Psoas muscle (tissue), 8 donors: ENCODE measurements around the gene TGM1. TPM values are rescaled to one million over a fixed set of nuclear protein-coding genes. Genes with fewer than 3 reads are reported as not detected.

Source experiments
- ATAC-seq, 4 donors: fragments of 200-7000 bp; cut with Tn5 transposase; one replicate each; pipeline ENCODE4 v1.9.1; 2020; ENCODE audit warnings: moderate library complexity in 3 of 4, mild to moderate bottlenecking in 2 of 4
- DNase-seq, 2 donors: peaks; one replicate each; pipeline ENCODE4 v3.0.0-alpha.2; 2020
- H3K27ac ChIP-seq: fragments of 200-600 bp; one replicate; pipeline ENCODE4 v1.8.0; 2022
- H3K27me3 ChIP-seq, 3 donors: fragments of 200-600 bp in 1 of 3; one replicate each; pipeline versions ENCODE4 v1.6.1 to v1.8.0; 2013 to 2022; ENCODE audit warnings: low read length in 2 of 3, mild to moderate bottlenecking in 2 of 3, moderate library complexity in 1 of 3; ENCODE audit not compliant: insufficient read depth in 3 of 3
- H3K36me3 ChIP-seq, 2 donors: fragments of 200-600 bp in 1 of 2; one replicate each; pipeline versions ENCODE4 v1.6.1 to v1.8.0; 2013 to 2022; ENCODE audit warnings: low read depth in 1 of 2, mild to moderate bottlenecking in 1 of 2, moderate library complexity in 1 of 2; ENCODE audit not compliant: insufficient read depth in 1 of 2
- H3K4me1 ChIP-seq: fragments of 200-600 bp; one replicate; pipeline ENCODE4 v1.8.0; 2022
- H3K4me3 ChIP-seq: fragments of 200-600 bp; one replicate; pipeline ENCODE4 v1.8.0; 2022; ENCODE audit warnings: mild to moderate bottlenecking
- H3K9me3 ChIP-seq: fragments of 200-600 bp; one replicate; pipeline ENCODE4 v1.8.0; 2022
- WGBS, 3 donors: extraction: QIAGEN DNeasy Blood & Tissue Kit; methylation state at CpG; one replicate each; pipeline versions ENCODE4 v1.1.6 to v1.1.7; 2013; 5-methylcytosine and 5-hydroxymethylcytosine counted together
- intact Hi-C, 2 donors: fragments of 100-400 bp; cut with DNase I; formaldehyde crosslinking; loops; one replicate each; pipeline versions ENCODE4 v1.11.0 to v1.14.2; 2022
- polyA plus RNA-seq, 3 donors: library from polyadenylated mRNA; stranded (reverse); fragments of 200-250 nt; gene quantifications; one replicate each; pipeline ENCODE4 v1.2.3, GENCODE V29; 2013
- total RNA-seq, 4 donors: library from RNA; stranded (reverse); fragmentation: NEBNext Ultra II Directional in 2 of 4; extraction: Animal tissue kit (Norgen Biotek cat#: 25700) in 2 of 4; gene quantifications; one replicate each; pipeline versions ENCODE4 v1.2.1 to v1.2.4, GENCODE V29; 2021 to 2023
- TF ChIP-seq, protein P1 (sequence below): fragments of 200-600 bp; IDR thresholded peaks from one replicate; pipeline ENCODE4 v1.8.0; 2022; ENCODE audit warnings: antibody characterized with exemption
- donor health status: healthy with polysubstance abuse.
- donor health status: DM: no; HTN: no; CAD: no; lungs with moderate emphysema.
- donor health status: Bipolar disorder and iron deficiency.
- donor health status: healthy.
- donor health status: DM: yes; HTN: yes; CAD: no.
- donor health status: DM: no; HTN: no; CAD: no.
- donor health status: DM: no; HTN: no; CAD: no.
- donor health status: DM: yes; HTN: yes; CAD: no.

The TGM1 gene
- total and polyA plus RNA-seq, 7 donors, result 0.17 to 1.3 (median 0.41) TPM; not detected in 1

DNA sequence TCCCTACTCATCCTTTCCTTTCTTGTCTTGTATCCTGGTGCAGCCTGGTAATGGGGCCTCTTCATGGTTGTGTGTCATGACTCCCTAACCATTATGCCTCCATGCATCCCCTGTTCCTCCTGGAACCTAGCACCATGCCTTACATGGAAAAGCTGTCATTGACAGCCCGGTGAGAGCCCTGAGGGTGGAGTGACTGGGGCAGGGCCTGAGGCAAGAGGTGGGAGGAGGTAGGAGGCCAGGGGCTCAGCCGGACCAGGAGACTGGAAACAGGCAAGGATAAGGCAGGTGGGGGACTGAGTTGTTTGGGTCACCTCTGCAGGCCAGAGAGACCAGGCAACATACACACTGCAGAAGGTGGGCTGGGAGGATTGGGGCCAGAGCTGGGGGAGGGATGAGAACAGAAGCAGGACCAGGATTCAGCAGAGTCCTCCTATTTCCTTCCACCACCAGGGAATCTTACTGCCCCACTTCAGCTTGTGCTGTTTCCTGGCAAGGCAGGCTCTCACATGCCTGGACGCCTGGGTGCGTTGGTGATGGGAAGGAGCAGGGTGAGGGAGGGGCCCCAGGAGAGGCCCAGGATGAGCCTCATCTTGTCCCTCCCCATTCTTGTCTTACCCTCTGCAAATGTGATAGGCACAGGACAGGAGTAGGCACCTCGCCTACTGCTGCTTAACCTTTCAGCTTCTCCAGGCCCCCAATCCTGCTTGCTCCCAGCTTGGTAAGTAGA lies 46.7 kb upstream of the TGM1 start, which contains the start of gene LTB4R2:
TSS of gene LTB4R2 (plus strand) at position 603 of the 727 bp plus-strand sequence. CDS start 525 bp downstream, outside the sequence.
- Histone ChIP-seq H3K4me3 (peak within 1 kb of the TSS; percentile 68), H3K9me3 (no peaks in the 10 kb centered on the region), H3K36me3 (peaks cover 0 to 34% of the 10 kb centered on the region in 2 donors), H3K27me3 (no peaks in the 10 kb centered on the region), H3K27ac (peak within 1 kb of the TSS; percentile 79), H3K4me1 (peaks cover 13% of the 10 kb centered on the region)
- WGBS, 3 donors, result 69 to 80% (median 75%) methylated on average over 5 of the region's 5 CpGs
- DNase-seq (no peak), ATAC-seq (no peak)
- intact Hi-C loops, result loop anchor here in 1 of 2 donors (5.0 kb wide), 1 partner anchor 252 kb away; no protein-coding TSS in a partner anchor
- TF ChIP-seq, protein P1, sequence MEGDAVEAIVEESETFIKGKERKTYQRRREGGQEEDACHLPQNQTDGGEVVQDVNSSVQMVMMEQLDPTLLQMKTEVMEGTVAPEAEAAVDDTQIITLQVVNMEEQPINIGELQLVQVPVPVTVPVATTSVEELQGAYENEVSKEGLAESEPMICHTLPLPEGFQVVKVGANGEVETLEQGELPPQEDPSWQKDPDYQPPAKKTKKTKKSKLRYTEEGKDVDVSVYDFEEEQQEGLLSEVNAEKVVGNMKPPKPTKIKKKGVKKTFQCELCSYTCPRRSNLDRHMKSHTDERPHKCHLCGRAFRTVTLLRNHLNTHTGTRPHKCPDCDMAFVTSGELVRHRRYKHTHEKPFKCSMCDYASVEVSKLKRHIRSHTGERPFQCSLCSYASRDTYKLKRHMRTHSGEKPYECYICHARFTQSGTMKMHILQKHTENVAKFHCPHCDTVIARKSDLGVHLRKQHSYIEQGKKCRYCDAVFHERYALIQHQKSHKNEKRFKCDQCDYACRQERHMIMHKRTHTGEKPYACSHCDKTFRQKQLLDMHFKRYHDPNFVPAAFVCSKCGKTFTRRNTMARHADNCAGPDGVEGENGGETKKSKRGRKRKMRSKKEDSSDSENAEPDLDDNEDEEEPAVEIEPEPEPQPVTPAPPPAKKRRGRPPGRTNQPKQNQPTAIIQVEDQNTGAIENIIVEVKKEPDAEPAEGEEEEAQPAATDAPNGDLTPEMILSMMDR, result no peak

DNA sequence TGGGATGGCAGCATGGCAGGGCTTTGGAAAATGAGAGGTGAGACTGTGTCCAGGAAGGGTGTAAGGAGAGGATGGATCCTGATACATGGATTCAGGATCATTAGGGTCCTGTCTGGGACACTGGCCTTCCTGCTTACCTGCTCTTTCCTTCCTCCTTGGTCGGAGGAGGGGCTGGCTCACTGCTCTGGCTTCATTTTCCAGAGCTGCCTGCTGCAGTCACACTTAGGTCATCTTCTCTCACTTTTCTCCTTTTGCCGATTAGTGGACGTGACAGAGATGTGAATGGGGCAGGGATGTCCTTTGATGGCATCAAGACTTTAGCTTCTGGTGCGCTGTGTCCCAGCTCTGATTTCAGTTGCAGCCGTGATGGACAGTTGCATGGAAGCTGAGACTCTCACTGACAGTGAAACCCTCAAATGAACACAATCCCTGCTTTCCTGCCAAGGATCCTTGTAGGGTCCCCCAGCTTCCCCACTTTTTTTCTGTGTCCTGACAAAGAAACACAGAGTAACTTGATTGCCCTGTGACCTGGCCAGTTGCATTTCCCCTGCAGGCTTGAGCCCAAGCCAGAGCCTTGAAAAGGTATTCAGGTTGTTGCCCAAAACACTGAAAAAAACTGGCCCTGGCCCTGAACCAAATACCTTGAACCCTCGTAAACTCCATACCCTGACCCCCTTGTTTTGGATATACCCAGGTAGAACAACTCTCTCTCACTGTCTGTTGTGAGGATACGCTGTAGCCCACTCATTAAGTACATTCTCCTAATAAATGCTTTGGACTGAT lies 45.6 kb upstream of the TGM1 start:
- Histone ChIP-seq H3K4me3 (no peak overlapping the region), H3K36me3 (peaks cover 0 to 46% of the 10 kb centered on the region in 2 donors), H3K9me3 (no peaks in the 10 kb centered on the region), H3K4me1 (peaks cover 13% of the 10 kb centered on the region), H3K27me3 (no peaks in the 10 kb centered on the region), H3K27ac (no peak overlapping the region)
- DNase-seq (no peak), ATAC-seq (no peak)
- TF ChIP-seq, protein P1, result peak; percentile 17
- intact Hi-C loops, result loop anchor here in 1 of 2 donors (5.0 kb wide), 1 partner anchor 251 kb away; no protein-coding TSS in a partner anchor
- 78 to 94% (median 80%) methylated on average over 6 to 7 of the region's 7 CpGs for WGBS, 3 donors

DNA sequence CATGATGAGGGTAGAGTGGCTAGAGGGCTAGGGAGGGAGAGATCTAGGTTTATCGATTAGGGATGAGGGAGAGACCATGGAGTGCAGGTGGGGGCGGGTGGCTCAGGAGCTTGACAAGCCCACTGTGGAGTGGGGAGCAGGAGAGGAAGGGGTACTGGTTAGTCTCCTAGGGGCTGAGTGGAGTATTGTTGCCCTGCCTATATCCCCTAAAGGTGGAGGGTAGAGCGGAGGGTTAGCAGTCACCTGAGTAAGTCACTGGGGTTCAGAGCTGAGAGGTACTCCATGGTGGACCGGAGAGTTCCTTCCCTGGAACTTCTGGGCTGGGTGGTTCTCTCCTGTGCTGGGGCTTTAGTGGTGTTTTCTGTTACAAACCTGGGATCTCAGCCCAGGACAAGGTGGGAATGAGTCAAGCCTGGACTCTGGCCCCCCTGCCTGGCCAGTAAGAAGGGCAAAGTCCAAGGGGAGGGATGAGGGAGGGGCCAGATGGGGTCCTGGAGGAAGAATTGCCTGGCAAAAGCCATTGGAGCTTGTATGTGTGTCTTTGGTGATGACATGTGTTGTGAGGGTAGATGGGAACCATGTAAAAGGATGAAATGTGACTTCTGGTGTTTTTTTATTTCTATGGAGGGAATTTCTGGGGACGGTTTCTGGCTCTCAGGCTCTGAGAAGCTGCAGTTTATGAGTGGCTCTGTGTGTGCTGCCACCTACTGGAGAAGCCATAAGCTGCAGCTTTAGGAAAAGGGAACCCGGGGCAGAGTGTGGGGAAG lies 44.8 kb upstream of the TGM1 start, which contains the start of gene CIDEB:
TSS of gene CIDEB (minus strand) at position 403 of the 767 bp plus-strand sequence. CDS start at position 284, 119 bp downstream.
- H3K4me1 ChIP-seq, result peaks cover 13% of the 10 kb centered on the region
- peak in 1 of 2 donors; percentile 53 for DNase-seq
- ATAC-seq, result peak in 3 of 4 donors; percentile 35 to 57 (median 42)

DNA sequence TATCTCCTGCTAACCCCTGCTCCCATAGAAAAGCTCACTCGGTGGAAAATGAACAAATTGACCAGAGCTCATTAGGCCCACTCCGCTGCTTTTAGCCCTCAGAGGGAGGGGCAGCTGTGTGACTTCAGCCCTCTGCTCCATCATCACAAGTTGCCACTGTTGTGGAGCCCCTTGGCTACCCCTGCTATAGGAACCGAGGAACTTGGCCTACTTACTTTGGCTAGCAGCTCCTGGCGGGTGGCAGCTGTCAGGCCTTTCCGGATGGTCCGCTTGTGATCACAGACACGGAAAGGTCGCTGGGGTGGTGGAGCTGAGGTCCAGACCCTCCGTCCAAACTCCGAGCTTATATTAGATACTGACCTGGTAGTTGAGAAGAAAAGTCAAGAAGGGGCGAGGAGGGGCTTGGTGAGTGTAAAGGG lies 44.2 kb upstream of the TGM1 start:
- no peaks in the 10 kb centered on the region for H3K9me3 ChIP-seq
- TF ChIP-seq, protein P1, result no peak
- intact Hi-C loops, result loop anchor here in 1 of 2 donors (5.0 kb wide), 1 partner anchor 250 kb away; no protein-coding TSS in a partner anchor
- no peak for DNase-seq
- no peak overlapping the region for H3K27ac ChIP-seq
- 73 to 82% (median 76%) methylated on average over 11 of the region's 11 CpGs for WGBS, 3 donors
- H3K27me3 ChIP-seq, result no peaks in the 10 kb centered on the region
- peaks cover 13% of the 10 kb centered on the region for H3K4me1 ChIP-seq
- H3K36me3 ChIP-seq, result peaks cover 0 to 60% of the 10 kb centered on the region in 2 donors
- no peak overlapping the region for H3K4me3 ChIP-seq
- ATAC-seq, result no peak

More for the DNA sequence above, 44.8 kb upstream of the TGM1 start, which contains the start of gene CIDEB:
- intact Hi-C loops, result loop anchor here in 1 of 2 donors (5.0 kb wide), 1 partner anchor 250 kb away; no protein-coding TSS in a partner anchor
- Histone ChIP-seq H3K27me3 (no peaks in the 10 kb centered on the region), H3K9me3 (no peaks in the 10 kb centered on the region), H3K27ac (no peak within 1 kb of the TSS), H3K36me3 (peaks cover 0 to 54% of the 10 kb centered on the region in 2 donors), H3K4me3 (no peak within 1 kb of the TSS)
- TF ChIP-seq, protein P1, result peak; percentile 81
- WGBS, 3 donors, result 59 to 62% (median 60%) methylated on average over 6 of the region's 6 CpGs
